Measurements from ENCODE around the gene MATN1. TPM values are rescaled to one million over a fixed set of nuclear protein-coding genes. Genes with fewer than 3 reads are reported as not detected.

Gene MATN1
- total and polyA plus RNA-seq, 2 experiments from 2014 or later: 0.36 to 1.4 TPM

DNA sequence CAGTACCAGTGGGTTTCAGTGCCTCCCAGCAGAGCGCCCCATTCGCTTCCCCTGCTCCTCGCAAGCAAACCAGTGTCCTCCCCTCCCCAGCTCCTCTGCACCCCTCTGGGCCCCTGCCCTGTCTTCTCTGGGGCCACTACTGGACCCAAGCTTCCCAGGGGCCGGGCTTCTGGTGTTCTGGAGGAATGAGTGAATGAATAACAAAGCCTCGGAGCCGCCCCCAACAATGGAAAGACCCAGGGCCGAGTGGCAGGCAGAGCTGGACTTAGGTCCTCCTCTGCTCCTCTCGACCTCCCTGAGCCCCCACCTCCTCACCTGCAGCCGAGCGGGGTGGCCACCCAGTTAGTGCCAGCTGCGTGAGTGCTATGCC is 37.6 kb downstream of the MATN1 start:
- Histone ChIP-seq H3K27me3 (no peaks in the 10 kb centered on the region), H3K27ac (no peak overlapping the region), H3K4me3 (no peak overlapping the region), H3K9me3 (ENCODE audit: low read depth) (no peaks in the 10 kb centered on the region), H3K36me3 (no peaks in the 10 kb centered on the region), H3K4me1 (ENCODE audit: low read depth) (peaks cover 14% of the 10 kb centered on the region)
- TF ChIP-seq, protein P1, sequence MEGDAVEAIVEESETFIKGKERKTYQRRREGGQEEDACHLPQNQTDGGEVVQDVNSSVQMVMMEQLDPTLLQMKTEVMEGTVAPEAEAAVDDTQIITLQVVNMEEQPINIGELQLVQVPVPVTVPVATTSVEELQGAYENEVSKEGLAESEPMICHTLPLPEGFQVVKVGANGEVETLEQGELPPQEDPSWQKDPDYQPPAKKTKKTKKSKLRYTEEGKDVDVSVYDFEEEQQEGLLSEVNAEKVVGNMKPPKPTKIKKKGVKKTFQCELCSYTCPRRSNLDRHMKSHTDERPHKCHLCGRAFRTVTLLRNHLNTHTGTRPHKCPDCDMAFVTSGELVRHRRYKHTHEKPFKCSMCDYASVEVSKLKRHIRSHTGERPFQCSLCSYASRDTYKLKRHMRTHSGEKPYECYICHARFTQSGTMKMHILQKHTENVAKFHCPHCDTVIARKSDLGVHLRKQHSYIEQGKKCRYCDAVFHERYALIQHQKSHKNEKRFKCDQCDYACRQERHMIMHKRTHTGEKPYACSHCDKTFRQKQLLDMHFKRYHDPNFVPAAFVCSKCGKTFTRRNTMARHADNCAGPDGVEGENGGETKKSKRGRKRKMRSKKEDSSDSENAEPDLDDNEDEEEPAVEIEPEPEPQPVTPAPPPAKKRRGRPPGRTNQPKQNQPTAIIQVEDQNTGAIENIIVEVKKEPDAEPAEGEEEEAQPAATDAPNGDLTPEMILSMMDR (IDR thresholded peaks at IDR 0.05; ENCODE audit: low read depth, low read length): no peak
- DNase-seq (ENCODE audit: low read depth in 1 of 2, low spot score in 1 of 2): peak in 1 of 2 donors; percentile 19

GRCh38 chr1:30684881-30685795 is 38.2 kb downstream of the MATN1 start:
- TF ChIP-seq, protein P1 (IDR thresholded peaks at IDR 0.05; ENCODE audit: low read depth, low read length): no peak
- no peaks in the 10 kb centered on the region for H3K9me3 ChIP-seq (ENCODE audit: low read depth)
- H3K4me1 ChIP-seq (ENCODE audit: low read depth): peaks cover 11% of the 10 kb centered on the region
- no peak overlapping the region for H3K27ac ChIP-seq
- DNase-seq (ENCODE audit: low read depth in 1 of 2, low spot score in 1 of 2): peak in 1 of 2 donors; percentile 97
- H3K27me3 ChIP-seq: no peaks in the 10 kb centered on the region
- H3K4me3 ChIP-seq: peak overlapping the region; percentile 15
- H3K36me3 ChIP-seq: no peaks in the 10 kb centered on the region

DNA sequence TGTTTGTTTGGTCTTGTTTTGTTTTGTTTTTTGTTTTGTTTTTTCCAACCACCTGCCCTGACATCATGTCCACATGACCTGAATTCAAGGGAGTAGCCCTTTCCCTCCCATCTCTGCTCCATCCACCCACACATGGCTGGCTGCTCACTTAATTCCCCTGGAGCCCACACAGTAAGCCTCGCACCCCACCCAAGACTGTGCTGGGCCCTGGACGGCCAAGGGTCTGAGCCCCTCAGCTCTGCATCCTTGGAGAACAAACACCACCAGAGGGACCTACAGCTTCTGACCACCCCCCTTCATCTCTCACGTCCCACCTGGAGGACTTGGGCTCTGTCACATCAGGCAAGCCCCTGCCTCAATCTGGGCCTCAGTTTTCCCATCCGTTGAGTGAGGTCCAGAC is 39.1 kb downstream of the MATN1 start:
- no peaks in the 10 kb centered on the region for H3K27me3 ChIP-seq
- TF ChIP-seq, protein P1 (IDR thresholded peaks at IDR 0.05; ENCODE audit: low read depth, low read length): no peak
- H3K9me3 ChIP-seq (ENCODE audit: low read depth): no peaks in the 10 kb centered on the region
- H3K27ac ChIP-seq: no peak overlapping the region
- no peak overlapping the region for H3K4me3 ChIP-seq
- no peaks in the 10 kb centered on the region for H3K36me3 ChIP-seq
- DNase-seq (ENCODE audit: low read depth in 1 of 2, low spot score in 1 of 2): no peak
- peaks cover 8% of the 10 kb centered on the region for H3K4me1 ChIP-seq (ENCODE audit: low read depth)

DNA sequence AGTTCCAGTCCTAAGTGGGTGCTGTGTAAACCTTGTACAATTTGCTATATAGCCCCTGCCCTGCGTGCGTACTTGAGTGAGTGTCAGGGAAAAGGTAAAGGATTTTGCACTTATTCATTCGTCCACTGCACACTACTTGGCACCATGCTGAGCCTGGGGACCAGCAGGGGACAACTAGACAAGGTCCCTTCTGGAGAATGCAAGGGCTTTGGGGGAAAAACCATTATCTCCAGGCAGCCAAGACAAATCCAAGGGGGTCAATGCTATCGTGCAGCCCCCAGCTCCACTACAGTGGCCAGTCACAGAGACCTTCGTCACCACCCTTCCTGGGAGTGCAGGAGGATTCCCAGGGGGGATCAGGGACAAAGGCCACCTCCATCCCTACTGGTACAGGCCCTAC is 39.7 kb downstream of the MATN1 start:
- TF ChIP-seq, protein P1 (IDR thresholded peaks at IDR 0.05; ENCODE audit: low read depth, low read length): no peak
- DNase-seq (ENCODE audit: low read depth in 1 of 2, low spot score in 1 of 2): no peak
- no peaks in the 10 kb centered on the region for H3K27me3 ChIP-seq
- H3K27ac ChIP-seq: no peak overlapping the region
- H3K4me1 ChIP-seq (ENCODE audit: low read depth): peaks cover 8% of the 10 kb centered on the region
- no peaks in the 10 kb centered on the region for H3K9me3 ChIP-seq (ENCODE audit: low read depth)
- H3K4me3 ChIP-seq: no peak overlapping the region
- H3K36me3 ChIP-seq: no peaks in the 10 kb centered on the region

- no peak for DNase-seq (ENCODE audit: low read depth in 1 of 2, low spot score in 1 of 2)
- H3K4me3 ChIP-seq: no peak overlapping the region
- TF ChIP-seq, protein P1 (IDR thresholded peaks at IDR 0.05; ENCODE audit: low read depth, low read length): no peak
- H3K27me3 ChIP-seq: no peaks in the 10 kb centered on the region
- no peaks in the 10 kb centered on the region for H3K9me3 ChIP-seq (ENCODE audit: low read depth)
- H3K36me3 ChIP-seq: no peaks in the 10 kb centered on the region
- H3K27ac ChIP-seq: no peak overlapping the region
- peaks cover 8% of the 10 kb centered on the region for H3K4me1 ChIP-seq (ENCODE audit: low read depth)
Observed at GRCh38 chr1:30682396-30683275, 40.7 kb downstream of the MATN1 start.
